ENCODE data around the gene KCTD19.

KCTD19 gene

GRCh38 chr16:67326115-67326471 lies 448 bp downstream of the KCTD19 start:
- no peak for DNase-seq

GRCh38 chr16:67317853-67318252 lies 8.7 kb downstream of the KCTD19 start:
- DNase-seq: no peak

- no peak for DNase-seq
These were observed 13.8 kb downstream of the KCTD19 start for GRCh38 chr16:67312719-67313118.

GRCh38 chr16:67311607-67312488 lies 14.7 kb downstream of the KCTD19 start:
- peak in 1 of 56 donors; percentile 2 for DNase-seq

GRCh38 chr16:67310561-67310960 lies 16.0 kb downstream of the KCTD19 start:
- DNase-seq: no peak

GRCh38 chr16:67305216-67306071 lies 21.1 kb downstream of the KCTD19 start:
- DNase-seq: no peak

- no peak for DNase-seq
These were observed 22.5 kb downstream of the KCTD19 start for GRCh38 chr16:67304020-67304419.

- DNase-seq: no peak
These were observed 23.6 kb downstream of the KCTD19 start for GRCh38 chr16:67302970-67303369.

GRCh38 chr16:67302076-67302475 lies 24.5 kb downstream of the KCTD19 start:
- DNase-seq: no peak

GRCh38 chr16:67301080-67301782 lies 25.3 kb downstream of the KCTD19 start:
- DNase-seq: no peak

GRCh38 chr16:67299269-67299668 lies 27.3 kb downstream of the KCTD19 start:
- DNase-seq: no peak

GRCh38 chr16:67298277-67298676 lies 28.3 kb downstream of the KCTD19 start:
- DNase-seq: no peak

GRCh38 chr16:67296420-67296819 lies 30.1 kb downstream of the KCTD19 start:
- no peak for DNase-seq

- DNase-seq: no peak
These were observed 31.6 kb downstream of the KCTD19 start for GRCh38 chr16:67294938-67295361.

GRCh38 chr16:67294171-67294757 lies 32.3 kb downstream of the KCTD19 start:
- no peak for DNase-seq

- no peak for DNase-seq
These were observed 35.1 kb downstream of the KCTD19 start for GRCh38 chr16:67291461-67291860.

GRCh38 chr16:67287960-67288359 lies 38.6 kb downstream of the KCTD19 start:
- DNase-seq: no peak

GRCh38 chr16:67286441-67287235 lies 39.9 kb downstream of the KCTD19 start:
- no peak for DNase-seq

- peak in 15 of 56 donors; percentile 2 to 44 (median 17) for DNase-seq
These were observed 41.6 kb downstream of the KCTD19 start for GRCh38 chr16:67284699-67285646.

Measured in amygdala (tissue), 56 donors.